ENCODE measurements around the gene HEATR5B. TPM values are rescaled to one million over a fixed set of nuclear protein-coding genes. Genes with fewer than 3 reads are reported as not detected.
A peak's percentile ranks its signal among the peaks of the same experiment; 100 is the strongest.

The HEATR5B gene
- total and polyA plus RNA-seq, 2 of the 8 experiments (the other 6 are each of a cell fraction or from before 2014, with no cell fraction given), result 7.0 to 12.6 TPM

- peak within 1 kb of the TSS; percentile 57 to 88 (median 77) for H3K9ac ChIP-seq (replicated peaks in 1 of 4; ENCODE audit: extremely low read depth in 1 of 4, low read depth in 3 of 4, low read length in 3 of 4)
- H3K23me2 ChIP-seq (ENCODE audit: low read depth, low read length), result peaks cover 11% of the 10 kb centered on the region
- no peaks in the 10 kb centered on the region for H4K20me1 ChIP-seq (replicated peaks in 1 of 2; ENCODE audit: control insufficient read depth in 1 of 2, insufficient read depth in 2 of 2, low read length in 2 of 2)
- FAIRE-seq, result no peak
- no peaks in the 10 kb centered on the region for H3K27me3 ChIP-seq (replicated peaks in 1 of 4; ENCODE audit: control insufficient read depth in 3 of 4, extremely low read depth in 1 of 4, insufficient read depth in 3 of 4, low read length in 3 of 4)
- no peak within 1 kb of the TSS; the same call in 1 of the 2 replicates for H2AK5ac ChIP-seq (ENCODE audit: low read depth, low read length)
- peaks cover 0 to 32% of the 10 kb centered on the region in 2 experiments; a peak in 3 of 4 replicates for H3K79me2 ChIP-seq (ENCODE audit: control insufficient read depth in 1 of 2, insufficient read depth in 2 of 2, low read length in 2 of 2)
- H3K4ac ChIP-seq (replicated peaks; ENCODE audit: insufficient read length, low read depth, low read length), result peak within 1 kb of the TSS; percentile 71
- CTCF ChIA-PET (ENCODE audit: partially characterized antibody), result interaction anchor here (0.5 to 1.3 kb wide), 3 partner anchors 8 to 43 kb away, joined by 3 read pairs; no protein-coding TSS in a partner anchor
- H3K79me1 ChIP-seq (ENCODE audit: low read depth, low read length), result no peaks in the 10 kb centered on the region
- H3K14ac ChIP-seq (ENCODE audit: insufficient read length), result peak within 1 kb of the TSS; percentile 46
- peak within 1 kb of the TSS; percentile 85 for H2BK12ac ChIP-seq (ENCODE audit: low read depth, low read length)
- peak within 1 kb of the TSS; percentile 94 for H2AFZ ChIP-seq (ENCODE audit: low read length)
- DNase-seq (ENCODE audit: low read depth in 1 of 2, low spot score in 2 of 2), result peak; percentile 77 to 97
- peak within 1 kb of the TSS; percentile 91 for H4K91ac ChIP-seq (replicated peaks; ENCODE audit: insufficient read length, low read length)
- H2BK15ac ChIP-seq (ENCODE audit: low read length), result peak within 1 kb of the TSS; percentile 88; the same call in 1 of the 2 replicates
- peak within 1 kb of the TSS; percentile 95 for H2BK5ac ChIP-seq (ENCODE audit: low read depth, low read length)
- H3K23ac ChIP-seq (ENCODE audit: insufficient read length), result no peak within 1 kb of the TSS
- H3K4me2 ChIP-seq (ENCODE audit: insufficient read depth in 1 of 2, low read depth in 2 of 2, low read length in 2 of 2), result peak within 1 kb of the TSS; percentile 82 to 95
- H3K4me3 ChIP-seq (ENCODE audit: extremely low read depth in 1 of 4, insufficient read depth in 2 of 4, low read depth in 3 of 4, low read length in 4 of 4), result peak within 1 kb of the TSS; percentile 89 to 95 (median 92)
- no peaks in the 10 kb centered on the region for H3K9me3 ChIP-seq (ENCODE audit: insufficient read depth in 2 of 2, low read depth in 1 of 2, low read length in 1 of 2)
- no peaks in the 10 kb centered on the region; a peak in 1 of 8 replicates for H3K36me3 ChIP-seq (ENCODE audit: control insufficient read depth in 2 of 4, insufficient read depth in 4 of 4, low read length in 3 of 4)
- H4K8ac ChIP-seq (ENCODE audit: extremely low read depth, insufficient read depth, low read length), result peak within 1 kb of the TSS; percentile 95; the same call in 1 of the 2 replicates
- peaks cover 6 to 17% (median 13%) of the 10 kb centered on the region in 4 experiments for H3K4me1 ChIP-seq (replicated peaks in 1 of 4; ENCODE audit: control insufficient read depth in 3 of 4, insufficient read depth in 4 of 4, low read length in 3 of 4)
- H3K18ac ChIP-seq (ENCODE audit: extremely low read depth, low read length), result peak within 1 kb of the TSS; percentile 98
- WGBS, 2 experiments (ENCODE audit: extremely low coverage in 1 of 2, insufficient coverage in 1 of 2, insufficient read length in 1 of 2, insufficient replicate concordance in 2 of 2, low coverage in 1 of 2, low lambda C conversion rate in 2 of 2, missing lambda C conversion rate in 1 of 2), result 1% methylated on average over 46 of the region's 91 CpGs; no CpG with 5 or more reads in 1 of the 2 experiments
- POLR2A ChIA-PET (ENCODE audit: partially characterized antibody), result interaction anchor here (0.8 to 1.6 kb wide), 5 partner anchors 10 to 63 kb away, joined by 3 to 7 read pairs (median 4); no protein-coding TSS in a partner anchor
- peak within 1 kb of the TSS; percentile 85 for H4K5ac ChIP-seq (ENCODE audit: insufficient read length, low read depth, low read length)
- peak within 1 kb of the TSS; percentile 62 for H2BK120ac ChIP-seq (replicated peaks; ENCODE audit: low read depth, low read length)
- no peak within 1 kb of the TSS for H2BK20ac ChIP-seq (ENCODE audit: low read length)
- H3K56ac ChIP-seq (replicated peaks; ENCODE audit: insufficient read length, low read depth, low read length), result peak within 1 kb of the TSS; percentile 90
- H3K27ac ChIP-seq (ENCODE audit: low read depth, low read length), result peak within 1 kb of the TSS; percentile 78; the same call in 1 of the 2 replicates
- TF ChIP-seq MAFK (IDR thresholded peaks at IDR 0.05; ENCODE audit: low read depth, low read length) (no peak), EZH2 (IDR thresholded peaks at IDR 0.05; ENCODE audit: low read depth, low read length, severe bottlenecking) (no peak), POLR2A (IDR thresholded peaks at IDR 0.05; ENCODE audit: control extremely low read depth in 1 of 2, low read depth in 2 of 2, low read length in 2 of 2) (peak in 1 of 2 experiments; percentile 71; a peak in 2 of 3 replicates), SIN3A (conservative IDR thresholded peaks at IDR 0.05 in 1 of 2, IDR thresholded peaks at IDR 0.05 in 1 of 2; ENCODE audit: low read depth in 1 of 2, low read length in 2 of 2) (0 out of 4 replicates have a peak, but pooled peaks of 1 of the 2 experiments have one; percentile 37), TBP (IDR thresholded peaks at IDR 0.05; ENCODE audit: low read depth, low read length) (peak; percentile 9; the same call in 1 of the 2 replicates), CREB1 (IDR thresholded peaks at IDR 0.05) (peak; percentile 69), NANOG (IDR thresholded peaks at IDR 0.05; ENCODE audit: insufficient read depth, low read depth, low read length, poor library complexity, severe bottlenecking) (no peak), USF2 (IDR thresholded peaks at IDR 0.05; ENCODE audit: low read length) (no peak), TAF7 (optimal IDR thresholded peaks at IDR 0.05; ENCODE audit: borderline replicate concordance, low read depth, low read length) (no peak)
Observed at GRCh38 chr2:36966370-36967235, 117.6 kb downstream of the HEATR5B start, which contains the start of gene STRN. STRN (minus strand) TSS chr2:36966536; CDS start chr2:36966463, 73 bp downstream.

Measured in H1 (cell line).